Inflammatory macrophage treated with lipopolysaccharide for 1 hour (primary cell): ENCODE measurements around the gene DMWD.

Experiments
- DNase-seq, 2 donors: peaks; one replicate each; pipeline ENCODE4 v3.0.0-alpha.2; 2020 to 2022

The DMWD gene

DNA sequence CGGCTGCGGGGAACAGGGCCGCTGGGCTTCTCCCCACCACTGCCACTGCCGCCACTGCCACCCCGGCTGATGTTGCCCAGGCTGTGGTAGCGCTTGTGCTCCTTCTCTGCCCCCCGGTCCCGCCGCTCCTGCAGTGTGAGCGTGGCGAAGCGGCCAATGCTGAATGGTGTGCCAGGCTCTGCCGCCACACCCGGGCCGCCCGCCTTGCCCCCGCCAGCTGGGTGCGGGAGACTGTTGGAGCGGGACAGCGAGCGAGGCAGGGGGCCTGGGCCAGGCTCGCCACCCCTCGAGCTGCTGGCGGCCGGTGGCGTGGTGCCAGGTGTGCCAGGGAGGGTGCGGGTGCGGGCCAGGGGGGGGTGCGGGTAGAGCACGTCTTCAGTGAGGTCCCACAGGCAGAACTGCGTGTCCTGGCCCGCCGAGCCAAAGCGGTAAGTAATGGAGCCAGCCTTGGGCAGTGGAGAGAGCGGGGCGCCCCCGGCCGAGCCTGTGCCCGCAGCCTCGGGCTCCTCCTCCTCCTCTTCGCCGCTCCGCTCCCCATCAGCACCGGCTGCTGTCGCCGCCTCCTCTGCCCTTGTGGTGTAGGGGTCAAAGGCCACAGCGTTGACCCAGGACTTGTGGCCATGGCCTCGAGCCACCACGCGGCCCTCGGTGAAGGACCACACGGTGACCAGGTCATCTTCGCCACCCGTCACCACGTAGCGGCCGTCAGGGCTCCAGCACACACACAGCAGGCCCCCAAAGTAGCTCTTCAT, 6.7 kb downstream of the DMWD start:
- no peak for DNase-seq

DNA sequence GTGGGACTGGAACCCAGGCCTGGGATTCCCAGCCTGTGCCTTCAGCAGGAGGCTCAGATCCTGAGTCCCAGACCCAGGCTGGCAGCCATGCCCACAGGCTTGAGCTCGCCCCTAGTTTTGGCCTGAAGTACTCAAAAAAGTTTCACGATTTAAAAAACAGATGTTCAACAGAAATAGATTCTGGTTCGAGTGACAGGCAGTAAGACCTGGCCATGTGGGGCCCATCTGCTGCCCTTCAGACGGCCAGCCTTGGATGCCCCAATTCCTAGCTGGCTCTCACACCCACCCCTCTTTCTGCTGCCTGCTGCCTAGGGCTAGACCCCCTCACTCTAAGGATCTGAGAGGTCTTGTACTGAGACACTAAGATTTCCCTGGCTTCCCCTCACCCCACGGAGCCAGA, 7.5 kb downstream of the DMWD start:
- no peak for DNase-seq

DNA sequence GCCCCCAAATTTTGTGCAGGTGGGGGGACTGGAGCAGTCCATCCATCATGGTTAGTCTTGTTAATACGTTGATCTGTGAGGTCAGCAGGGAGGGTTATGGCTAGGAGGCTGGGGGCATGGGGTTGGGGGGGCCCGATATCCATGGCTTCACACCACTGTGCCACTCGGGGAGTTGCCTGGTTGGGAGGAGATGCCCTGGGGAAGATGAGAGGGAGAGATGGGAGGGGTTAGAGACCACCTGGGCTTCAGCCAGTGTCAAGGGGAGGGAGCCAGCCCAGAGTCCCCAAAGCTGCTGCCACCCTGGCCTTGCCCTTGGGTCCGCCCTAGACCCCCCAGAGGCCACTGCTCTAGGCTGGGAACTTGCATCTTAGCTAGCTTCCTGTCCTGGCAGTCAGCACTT, 8.5 kb downstream of the DMWD start:
- no peak for DNase-seq

DNA sequence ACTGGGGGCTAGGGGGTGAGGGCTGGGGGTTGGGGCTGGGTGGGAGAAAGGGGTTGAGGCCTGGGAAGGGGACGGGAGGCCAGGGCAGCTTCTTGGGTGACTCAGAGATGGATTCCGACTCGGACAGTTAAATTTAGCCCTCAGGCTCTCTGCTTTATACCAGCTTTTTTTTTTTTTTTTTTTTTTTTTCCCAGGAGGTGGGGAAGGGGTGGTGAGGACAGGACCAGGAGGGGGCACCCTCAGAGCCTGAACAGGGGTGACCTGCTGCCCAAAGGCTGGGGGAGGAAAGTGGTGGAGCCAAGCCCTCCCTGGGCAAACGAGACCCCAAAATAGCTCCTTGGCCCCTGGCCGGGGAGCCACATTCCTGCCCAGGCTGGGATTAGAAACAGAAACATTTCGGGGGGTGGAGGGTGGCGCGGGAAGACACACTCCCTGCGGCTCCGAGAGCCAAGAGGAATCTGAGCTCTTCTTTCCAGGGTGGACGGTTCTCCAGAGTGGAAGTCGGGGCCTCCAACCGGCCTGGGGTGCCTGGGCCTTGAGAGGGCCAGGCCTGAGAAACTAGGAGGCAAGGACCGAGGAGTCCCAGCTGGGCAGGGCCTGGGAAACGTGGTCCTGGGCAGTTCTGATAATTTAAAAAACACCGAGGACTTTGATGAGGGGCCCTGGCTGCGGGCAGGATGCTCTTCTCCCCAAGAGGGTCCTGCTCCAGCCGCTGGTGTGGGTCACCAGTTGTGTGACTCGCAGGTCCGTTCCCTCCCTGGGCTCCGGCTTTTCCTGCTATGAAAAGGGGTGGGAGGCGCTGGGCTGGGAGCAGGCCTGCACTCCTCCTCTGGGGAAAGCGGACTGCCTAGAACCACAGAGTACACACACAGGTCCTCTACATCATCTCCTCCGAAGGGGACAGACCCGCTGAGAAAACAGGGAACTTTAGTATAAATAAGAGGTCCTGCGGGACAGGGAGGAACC, 9.5 kb downstream of the DMWD start:
- no peak for DNase-seq

- DNase-seq: no peak
Observed at GRCh38 chr19:45782162-45782691, 10.4 kb downstream of the DMWD start, which contains the start of gene DMPK. DMPK (minus strand) TSS chr19:45782490; CDS start chr19:45782352, 138 bp downstream.

- DNase-seq: peak in 1 of 2 donors; percentile 27
Observed at GRCh38 chr19:45781214-45782161, 11.2 kb downstream of the DMWD start.

GRCh38 chr19:45780448-45781213, 12.0 kb downstream of the DMWD start:
- peak in 1 of 2 donors; percentile 43 for DNase-seq

GRCh38 chr19:45780146-45780447, 12.5 kb downstream of the DMWD start:
- DNase-seq: no peak

- peak; percentile 45 to 84 for DNase-seq
Observed at GRCh38 chr19:45779231-45780145, 13.2 kb downstream of the DMWD start.

DNA sequence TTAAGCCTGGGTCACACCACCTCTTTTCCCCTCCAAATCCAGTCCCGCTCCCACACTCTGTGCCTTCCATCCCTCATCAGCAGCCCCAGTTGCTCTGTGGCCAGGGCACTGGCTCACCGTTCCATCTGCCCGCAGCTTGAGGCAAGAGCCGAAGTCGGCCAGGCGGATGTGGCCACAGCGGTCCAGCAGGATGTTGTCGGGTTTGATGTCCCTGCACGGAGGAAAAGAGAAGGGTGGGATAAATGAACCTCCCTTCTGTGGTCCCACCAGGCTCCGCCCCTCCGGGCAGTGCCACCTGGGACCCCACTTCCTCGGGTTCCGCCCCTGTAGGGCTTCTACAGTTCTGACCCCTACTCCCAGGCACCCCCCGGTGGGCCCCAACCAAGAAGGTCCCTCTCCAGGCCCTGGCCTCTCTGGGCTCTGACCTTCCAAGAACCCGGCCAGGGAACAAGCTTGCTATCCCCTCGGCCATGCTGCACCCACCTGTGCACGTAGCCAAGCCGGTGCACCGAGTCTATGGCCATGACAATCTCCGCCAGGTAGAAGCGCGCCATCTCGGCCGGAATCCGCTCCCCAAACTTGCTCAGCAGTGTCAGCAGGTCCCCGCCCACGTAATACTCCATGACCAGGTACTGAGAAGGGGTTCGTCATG, 14.5 kb downstream of the DMWD start:
- no peak for DNase-seq

GRCh38 chr19:45777395-45777961, 15.2 kb downstream of the DMWD start:
- no peak for DNase-seq

DNA sequence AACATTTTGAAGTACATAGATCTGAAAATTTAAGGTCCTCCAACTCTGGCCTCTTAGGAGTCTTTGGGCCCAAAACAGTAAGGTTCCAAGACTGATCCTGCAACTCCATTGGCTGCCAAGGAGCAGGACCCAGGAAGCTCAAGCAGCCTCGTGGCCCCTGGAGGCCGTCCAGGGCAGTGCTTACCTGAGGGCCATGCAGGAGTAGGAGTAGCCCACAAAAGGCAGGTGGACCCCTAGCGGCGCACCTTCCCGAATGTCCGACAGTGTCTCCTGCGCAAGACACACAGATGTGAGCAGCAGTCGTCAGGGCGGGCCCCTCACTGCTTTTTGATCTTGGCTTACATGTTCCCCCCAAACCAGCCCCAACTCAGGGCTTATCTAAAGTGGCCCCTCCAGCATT, 17.9 kb downstream of the DMWD start:
- DNase-seq: no peak

GRCh38 chr19:45773384-45773783, 19.3 kb downstream of the DMWD start:
- no peak for DNase-seq

DNA sequence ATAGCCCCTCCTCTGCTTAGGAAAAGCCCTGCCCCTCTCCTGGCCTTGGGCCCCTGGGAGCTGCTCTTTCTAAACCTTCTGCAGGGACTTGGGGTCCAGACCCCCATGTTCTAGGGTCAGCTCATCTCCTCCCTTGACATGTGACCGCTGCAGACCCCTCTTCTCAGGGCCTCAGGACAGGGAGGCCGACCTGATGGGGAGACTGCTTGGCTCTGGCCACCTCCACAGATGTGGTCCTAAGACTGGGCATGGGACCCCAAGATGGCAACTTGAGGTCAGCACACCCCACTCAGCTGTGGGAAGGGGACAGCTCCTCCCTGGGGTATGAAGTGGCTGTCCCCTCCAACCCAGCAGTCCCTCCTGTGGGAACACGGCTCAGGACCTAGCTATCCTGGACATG, 19.7 kb downstream of the DMWD start:
- no peak for DNase-seq

GRCh38 chr19:45772130-45772840, 20.4 kb downstream of the DMWD start:
- no peak for DNase-seq

GRCh38 chr19:45771311-45771933, 21.2 kb downstream of the DMWD start:
- no peak for DNase-seq

- peak; percentile 78 to 92 for DNase-seq
Observed at GRCh38 chr19:45770192-45771101, 22.2 kb downstream of the DMWD start.
